ENCODE results near the gene RGS18.
"Not testable (repeated sequence)": the region's sequence is repeated elsewhere in the genome, so short reads cannot be mapped to it uniquely, and the experiment has no call there.

RGS18 gene, protein sequence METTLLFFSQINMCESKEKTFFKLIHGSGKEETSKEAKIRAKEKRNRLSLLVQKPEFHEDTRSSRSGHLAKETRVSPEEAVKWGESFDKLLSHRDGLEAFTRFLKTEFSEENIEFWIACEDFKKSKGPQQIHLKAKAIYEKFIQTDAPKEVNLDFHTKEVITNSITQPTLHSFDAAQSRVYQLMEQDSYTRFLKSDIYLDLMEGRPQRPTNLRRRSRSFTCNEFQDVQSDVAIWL

DNA sequence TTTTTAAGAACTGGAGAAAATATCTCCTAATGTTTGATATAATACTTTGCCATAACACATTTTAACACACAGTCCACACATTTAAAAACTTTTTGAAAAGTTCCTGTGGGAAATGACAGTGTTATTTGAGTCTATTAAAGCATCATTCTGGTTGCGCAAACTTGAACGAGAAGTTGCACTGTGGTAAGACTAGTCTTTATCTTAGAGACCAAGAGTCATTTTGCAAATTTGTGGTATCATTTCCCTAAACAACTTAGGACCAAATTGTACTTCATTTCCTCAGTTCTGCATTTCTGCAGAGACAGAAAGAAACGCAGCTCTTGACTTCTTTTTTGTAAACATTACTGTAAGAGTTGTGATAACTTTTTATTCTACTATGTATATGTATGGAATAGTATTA lies at the start of gene RGS18:
Gene RGS18 (plus strand): TSS at position 282 of the 400 bp plus-strand sequence. CDS start 176 bp downstream, outside the sequence.
- DNase-seq: peak; percentile 67

DNA sequence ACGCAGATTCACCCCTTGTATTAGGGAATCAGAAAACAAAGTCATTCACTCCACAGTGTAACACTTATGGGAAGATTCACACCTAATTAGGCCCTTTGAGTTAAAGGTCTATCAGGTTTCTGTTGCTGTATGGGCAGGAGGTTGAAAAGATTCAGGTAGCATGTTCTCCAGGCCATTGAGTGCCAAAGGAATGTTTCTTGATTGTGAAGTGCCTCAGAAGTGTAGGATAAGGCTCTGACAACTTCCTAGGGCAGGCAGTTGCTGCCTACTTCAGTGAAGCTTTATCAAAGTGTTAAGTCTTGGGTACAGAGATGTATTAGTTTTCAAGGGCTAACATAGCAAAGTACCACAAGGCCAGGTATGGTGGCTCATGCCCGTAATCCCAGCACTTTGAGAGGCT lies 48.7 kb upstream of the RGS18 start:
- DNase-seq: no peak

DNA sequence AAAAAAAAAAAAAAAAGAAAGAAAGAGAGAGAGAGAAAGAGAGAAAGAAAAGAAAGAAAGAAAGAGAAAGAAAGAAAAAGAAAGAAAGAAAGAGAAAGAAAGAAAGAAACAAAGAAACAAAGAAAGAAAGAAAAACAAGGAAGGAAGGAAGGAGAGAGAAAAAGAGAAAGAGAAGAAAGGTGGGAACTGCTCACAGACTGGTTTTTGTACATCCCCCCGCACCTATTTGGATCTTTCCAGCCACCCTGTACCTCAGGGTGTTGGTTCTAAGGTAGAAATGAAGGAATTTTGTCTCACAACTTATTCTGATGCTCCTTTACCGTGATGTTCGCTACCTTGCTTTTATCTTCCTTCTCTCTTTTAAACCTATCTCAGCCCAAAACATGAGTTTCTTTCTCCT lies 43.3 kb upstream of the RGS18 start:
- DNase-seq: no peak

DNA sequence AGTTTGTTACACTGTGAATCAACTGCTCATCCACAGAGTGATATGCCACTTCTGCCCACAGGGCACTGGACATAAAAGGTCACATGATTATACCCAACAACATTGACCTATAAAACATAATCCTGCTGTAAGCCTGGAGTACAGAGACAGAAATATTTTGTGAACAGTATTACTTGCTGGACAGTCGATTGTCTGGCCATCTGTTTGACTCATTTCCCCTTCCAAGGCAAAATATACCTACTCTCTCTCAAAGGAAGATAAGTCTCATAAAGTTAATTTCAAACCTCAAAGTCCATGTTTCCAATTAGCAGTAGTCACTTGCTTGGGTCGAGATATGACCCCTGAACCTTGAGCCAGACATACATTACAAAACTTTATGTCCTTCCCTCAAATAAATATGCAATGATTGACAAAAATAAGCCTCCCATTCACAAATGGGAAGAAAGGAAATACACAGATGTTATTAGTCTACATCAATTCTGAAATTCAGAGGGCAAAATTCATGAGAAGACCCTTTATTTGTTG lies 39.3 kb upstream of the RGS18 start:
- DNase-seq: no peak

DNA sequence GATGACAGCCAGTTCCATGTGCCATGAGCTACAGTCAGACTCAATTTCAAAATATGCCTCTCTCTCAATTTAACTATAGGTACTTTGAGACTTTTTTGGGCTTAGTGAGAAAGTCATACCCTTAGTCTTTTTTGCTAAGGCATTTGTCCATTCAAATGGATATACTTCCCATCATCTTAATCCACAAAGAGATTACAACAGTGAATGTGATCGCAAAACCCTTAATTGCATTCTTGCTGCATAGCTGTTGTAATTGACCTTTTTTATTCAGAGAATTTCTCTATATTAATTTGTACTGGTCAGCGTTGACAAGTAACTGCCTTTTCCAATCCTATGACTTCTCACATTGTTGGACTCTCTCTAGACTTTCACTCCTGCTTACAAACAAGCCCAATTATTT lies 38.6 kb upstream of the RGS18 start:
- DNase-seq: no peak

DNA sequence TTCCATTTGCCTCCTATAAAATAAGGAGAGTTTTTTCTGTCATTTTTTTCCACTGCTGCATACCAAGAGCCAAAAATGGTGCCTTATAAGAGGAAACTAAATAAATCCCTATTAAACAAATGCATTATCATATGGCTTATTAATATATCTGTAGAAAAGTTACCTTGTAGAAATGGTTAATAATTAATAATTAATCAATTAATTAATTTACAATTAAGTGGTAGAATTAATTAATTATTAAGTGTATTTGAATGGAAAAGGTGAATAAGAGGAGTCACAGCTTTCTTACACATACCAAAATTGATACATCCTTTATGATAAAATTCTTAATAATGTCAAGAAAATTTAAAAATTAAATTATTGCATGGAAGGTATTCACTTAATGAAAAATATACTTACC lies 35.6 kb upstream of the RGS18 start:
- no peak for DNase-seq

DNA sequence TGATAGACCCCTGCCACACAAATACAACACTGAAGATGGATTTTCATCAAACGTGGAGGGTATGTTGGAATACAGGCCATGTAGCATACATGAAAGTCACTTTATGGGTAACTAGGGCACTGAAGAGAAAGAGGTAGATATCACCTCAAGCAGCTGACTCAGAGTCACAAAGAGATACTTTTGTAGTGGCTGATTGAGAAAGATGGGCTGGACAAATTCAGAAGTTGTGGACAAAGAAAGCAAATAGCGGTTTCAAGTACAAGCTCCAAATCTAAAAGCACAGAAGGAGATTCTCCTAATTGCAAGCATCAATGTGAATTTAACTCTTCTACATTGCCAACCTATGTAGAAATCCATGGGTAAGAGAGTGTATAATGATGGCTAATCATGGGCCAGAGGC lies 35.0 kb upstream of the RGS18 start:
- DNase-seq: no peak

DNA sequence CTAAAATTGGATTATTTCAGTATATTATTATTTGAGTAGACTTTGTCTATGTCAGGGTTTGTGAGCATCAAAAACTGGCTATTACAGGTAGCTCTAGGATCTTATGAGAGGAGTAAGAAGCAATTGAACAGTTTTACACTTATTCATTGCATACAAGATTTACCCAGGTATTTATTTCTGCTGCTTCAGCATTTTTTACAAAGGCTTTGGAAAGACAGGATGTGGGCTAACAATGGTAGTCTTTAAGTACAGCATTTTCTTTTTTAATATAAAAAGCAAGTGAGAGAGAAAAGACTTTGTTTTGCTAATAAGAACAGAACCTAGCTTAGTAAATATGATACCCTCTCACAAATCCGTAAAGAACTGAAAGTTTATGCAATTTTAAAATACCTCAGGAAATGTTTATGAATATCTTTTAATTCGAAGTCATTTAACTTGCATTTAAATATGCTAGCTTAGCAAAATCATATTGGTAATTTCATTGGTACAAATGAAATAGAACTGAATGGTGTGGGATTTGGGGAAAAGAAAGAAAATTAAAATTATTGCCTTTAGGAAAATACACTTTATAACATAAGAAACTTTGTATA lies 32.1 kb upstream of the RGS18 start:
- DNase-seq: no peak

DNA sequence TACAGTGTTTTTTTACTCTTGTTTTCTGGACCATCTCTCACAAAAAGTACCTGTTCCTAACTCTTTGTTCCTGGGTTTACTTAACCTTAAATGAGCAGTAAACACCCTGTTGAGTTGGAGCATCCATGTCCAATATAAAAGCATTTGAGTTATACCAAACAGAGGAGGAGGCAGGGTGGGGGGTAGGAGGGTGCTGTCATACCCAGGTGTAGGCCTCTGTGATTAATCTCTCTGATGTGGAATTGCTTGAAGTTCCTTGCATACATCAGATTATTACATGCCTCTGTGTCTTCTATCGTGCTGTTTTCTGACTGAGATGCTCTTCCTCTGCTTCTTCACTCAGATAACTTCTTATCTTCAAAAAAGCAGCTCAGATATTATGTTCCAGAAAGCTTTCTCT lies 28.1 kb upstream of the RGS18 start:
- DNase-seq: no peak

DNA sequence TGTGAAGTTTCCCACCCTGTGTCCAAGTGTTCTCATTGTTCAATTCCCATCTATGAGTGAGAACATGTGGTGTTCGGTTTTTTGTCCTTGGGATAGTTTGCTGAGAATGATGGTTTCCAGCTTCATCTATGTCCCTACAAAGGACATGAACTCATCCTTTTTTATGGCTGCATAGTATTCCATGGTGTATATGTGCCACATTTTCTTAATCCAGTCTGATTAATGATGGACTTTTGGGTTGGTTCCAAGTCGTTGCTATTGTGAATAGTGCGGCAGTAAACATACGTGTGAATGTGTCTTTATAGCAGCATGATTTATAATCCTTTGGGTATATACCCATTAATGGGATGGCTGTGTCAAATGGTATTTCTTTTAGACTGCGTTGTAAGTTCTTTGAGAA lies 27.4 kb upstream of the RGS18 start:
- DNase-seq: not testable (repeated sequence)

DNA sequence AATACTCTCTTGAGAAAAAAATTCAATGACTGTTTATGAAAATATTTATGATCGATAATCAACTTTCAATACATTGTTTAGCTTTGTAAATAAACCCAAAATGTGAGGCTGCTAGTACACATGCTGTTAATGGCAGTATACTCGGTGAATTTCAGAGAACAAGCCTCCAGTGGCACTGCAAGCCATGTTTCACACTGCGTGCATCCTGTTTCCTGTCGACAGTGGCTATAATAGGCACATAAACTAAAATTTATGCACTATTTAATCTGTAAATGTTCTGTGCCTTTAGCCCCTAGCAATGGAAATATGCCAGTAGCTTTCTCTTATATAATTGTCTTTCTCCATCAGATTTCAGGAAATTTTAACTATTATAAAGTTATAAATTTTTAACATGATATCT lies 26.3 kb upstream of the RGS18 start:
- no peak for DNase-seq

DNA sequence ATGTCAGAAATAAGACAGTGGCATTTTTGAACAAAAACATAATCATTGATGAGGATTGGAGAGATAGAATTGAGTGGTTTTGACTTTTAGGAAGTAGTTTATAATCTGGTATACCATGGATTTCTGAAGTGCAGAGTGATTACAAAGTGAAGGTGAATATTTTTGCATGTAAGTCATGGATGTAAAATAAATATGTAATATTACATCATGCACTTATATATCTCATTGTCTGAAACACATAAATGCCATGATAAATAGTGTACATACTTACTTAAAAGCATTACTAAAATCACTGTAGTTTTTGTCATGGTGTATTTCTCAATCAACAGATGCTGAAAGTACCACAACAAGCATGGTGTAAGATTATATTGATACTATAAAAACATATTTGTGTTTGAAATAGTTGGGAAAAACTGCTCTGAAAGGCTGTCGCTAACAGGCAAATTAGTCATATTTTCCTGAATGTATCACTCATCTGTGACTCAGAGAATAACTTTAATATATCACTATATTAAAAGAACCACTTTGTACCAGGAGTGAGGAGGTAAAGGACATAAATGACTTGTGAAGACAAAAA lies 24.8 kb upstream of the RGS18 start:
- no peak for DNase-seq

DNA sequence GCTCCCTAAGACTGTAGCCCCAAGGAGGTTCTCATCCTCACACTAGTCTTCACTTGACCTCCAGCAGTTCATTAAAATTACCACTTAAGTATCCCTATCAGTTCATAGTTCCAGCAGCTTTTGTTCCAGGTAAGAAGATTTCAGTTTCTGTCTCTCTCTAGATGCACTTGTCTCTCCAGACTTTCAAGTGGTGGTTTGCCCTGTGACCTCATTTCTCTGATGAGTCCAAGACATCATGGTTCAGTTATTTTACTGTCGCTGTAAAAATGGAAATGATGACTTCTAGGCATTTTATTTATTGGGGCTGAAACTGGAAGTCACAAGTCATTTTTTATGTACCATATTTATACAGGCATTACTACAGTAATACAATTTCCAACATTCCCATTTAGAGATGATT lies 17.9 kb upstream of the RGS18 start:
- no peak for DNase-seq

DNA sequence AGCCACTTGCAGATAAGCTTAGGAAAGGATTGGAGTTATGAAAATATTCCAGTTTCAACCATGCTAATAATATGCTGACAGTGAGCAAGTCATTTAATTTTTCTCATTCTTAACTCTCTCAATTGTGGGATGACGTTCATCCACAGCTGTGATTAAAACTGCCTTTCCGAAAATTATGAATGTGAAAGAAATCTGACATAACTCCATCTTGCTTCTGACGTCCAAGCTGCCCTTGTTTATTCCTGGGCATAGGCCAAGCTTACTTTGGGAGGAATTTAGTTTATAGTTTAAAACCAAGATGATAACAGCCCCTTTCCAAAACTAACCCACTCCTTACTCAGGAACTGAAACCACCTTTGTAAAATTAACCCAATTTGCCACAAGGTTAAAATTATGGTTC lies 11.0 kb upstream of the RGS18 start:
- DNase-seq: no peak

DNA sequence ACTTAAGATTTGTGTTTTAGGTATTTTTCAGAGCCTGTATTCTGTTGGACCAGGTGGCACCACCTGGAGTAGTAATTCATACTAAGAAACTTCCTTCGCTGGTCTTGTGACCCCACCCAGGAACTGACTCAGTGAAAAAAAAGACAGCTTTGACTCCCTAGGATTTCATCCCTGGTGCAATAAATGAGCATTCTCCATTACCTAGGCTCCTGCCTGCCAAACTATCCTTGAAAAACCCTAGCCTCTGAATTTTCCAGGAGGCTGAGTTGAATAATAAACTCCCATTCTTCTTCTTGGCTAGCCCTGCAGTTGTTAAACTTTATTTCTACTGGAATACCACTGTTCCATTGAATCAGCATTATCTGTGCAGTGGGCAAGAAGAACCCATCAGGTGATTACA lies 10.6 kb upstream of the RGS18 start:
- DNase-seq: no peak

DNA sequence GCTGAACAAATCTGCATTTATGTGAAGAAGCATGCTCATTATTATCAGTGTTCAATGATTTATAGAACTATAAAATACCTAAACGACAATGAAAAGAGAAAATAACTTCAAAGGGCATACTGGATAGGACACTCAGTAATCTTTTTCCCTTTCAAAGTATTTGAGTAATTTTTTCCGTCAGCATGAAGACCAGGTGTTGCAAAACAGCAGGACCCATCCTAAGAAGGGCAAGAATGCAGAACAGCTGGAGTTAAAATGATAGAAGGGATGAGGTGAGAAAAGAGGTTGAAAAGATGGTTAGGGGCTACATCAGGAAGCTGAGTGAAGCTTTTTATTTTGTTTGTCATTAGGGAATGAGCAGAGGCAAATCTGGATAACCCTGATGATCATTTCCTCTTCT lies 7.1 kb upstream of the RGS18 start:
- DNase-seq: no peak

DNA sequence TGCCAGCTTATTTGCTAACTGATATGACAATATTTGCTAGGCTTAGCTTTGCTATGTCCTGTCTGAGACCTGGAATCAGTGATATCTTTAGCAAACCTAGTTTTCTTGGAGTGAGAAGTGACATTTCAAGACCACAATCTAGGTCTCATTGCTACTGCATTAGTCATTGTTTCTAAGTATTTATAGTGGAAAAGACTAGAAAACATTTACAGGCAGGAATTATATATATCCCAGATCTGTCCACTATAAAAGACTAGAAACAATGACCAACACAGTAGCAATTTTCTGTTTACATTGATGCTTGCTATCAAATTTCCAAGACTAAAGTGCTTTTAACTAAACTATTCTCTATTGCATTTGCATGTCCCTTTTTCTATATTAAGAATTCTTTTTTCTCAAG lies 5.0 kb upstream of the RGS18 start:
- DNase-seq: no peak

DNA sequence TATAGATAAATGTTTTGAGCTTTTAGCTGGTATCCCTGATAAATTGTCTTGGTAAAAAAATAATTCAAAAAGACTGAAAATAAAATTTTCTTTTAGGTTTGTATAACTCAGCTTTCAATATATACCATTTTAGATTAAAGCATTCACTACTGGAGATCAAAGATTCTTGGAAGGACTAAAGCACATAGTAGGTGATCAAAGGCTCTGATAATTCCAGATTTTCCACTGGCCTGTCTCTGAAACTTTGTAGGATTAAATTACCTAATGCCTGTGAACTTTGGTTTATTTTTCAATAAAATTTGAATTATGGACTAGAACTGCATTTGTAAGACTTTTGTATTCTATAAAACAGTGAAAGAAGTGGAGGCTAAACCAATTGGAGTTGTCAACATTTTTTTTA lies 1.2 kb upstream of the RGS18 start:
- DNase-seq: no peak

DNA sequence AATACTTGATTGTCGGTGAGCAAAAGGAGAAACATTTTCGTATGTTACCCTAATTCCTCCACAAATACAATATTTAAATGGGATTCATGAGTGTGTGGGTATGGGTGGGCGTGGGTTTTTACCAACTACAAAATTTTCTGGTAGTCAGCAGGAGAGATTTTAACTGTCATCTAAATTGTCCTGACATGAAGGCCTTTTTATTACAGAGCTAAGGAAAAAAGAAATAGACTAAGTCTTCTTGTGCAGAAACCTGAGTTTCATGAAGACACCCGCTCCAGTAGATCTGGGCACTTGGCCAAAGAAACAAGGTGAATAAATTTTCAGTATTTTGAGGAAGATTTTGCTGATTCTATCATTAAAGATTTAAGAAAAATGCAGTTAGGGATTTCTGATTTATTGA lies 752 bp downstream of the RGS18 start:
- peak; percentile 49 for DNase-seq

DNA sequence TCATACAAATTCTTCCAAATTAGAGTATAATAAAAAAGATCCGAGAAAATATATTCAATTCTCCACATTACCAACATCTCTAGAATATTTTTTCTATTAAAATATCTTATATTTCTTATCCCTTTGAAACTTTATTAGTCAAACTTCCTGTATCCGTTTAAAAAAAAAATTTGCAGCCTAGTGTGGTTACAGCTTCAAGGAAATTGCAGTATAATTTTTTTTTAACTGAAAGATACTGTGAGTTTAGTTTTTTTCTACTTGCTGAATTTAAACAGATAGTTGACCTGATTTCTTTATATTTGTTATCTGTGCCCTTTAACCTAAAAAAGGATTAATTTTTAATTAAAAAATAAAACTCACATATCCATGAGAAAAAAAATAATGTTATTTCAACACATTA lies 1.5 kb downstream of the RGS18 start:
- peak; percentile 23 for DNase-seq

DNA sequence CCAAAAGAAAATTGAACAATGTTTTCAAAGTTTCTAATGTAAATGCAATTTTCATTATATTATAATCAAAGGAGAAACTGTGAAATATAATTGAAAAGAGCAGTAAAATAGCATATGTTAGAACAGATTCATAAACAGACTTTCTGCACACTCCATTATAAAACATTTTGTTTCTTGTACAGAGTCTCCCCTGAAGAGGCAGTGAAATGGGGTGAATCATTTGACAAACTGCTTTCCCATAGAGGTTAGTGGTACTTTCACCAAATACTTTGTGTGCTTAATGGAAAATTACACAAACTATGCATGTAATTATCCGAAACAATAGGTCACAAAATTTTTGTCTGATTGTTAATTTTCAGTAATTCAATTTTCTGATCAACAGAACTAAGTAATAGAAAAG lies 1.9 kb downstream of the RGS18 start:
- peak; percentile 13 for DNase-seq

DNA sequence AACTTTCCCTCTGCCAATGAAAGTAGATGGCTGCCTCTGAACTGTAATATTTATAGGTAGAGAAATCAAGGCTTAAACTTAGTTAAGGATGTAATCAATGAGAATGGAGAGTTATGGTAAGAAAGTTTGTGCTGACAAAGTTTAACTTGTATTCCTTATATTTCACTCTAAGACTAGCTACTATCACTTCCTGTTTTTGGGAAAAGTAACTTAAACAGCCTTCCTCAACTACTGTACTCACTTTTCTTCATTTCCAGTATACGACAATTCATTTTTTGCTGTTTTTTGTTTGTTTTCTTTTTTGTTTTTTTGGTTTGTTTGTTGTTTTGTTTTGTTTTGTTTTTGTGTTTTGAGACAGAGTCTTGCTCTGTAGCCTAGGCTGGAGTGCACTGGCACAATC lies 3.7 kb downstream of the RGS18 start:
- no peak for DNase-seq

DNA sequence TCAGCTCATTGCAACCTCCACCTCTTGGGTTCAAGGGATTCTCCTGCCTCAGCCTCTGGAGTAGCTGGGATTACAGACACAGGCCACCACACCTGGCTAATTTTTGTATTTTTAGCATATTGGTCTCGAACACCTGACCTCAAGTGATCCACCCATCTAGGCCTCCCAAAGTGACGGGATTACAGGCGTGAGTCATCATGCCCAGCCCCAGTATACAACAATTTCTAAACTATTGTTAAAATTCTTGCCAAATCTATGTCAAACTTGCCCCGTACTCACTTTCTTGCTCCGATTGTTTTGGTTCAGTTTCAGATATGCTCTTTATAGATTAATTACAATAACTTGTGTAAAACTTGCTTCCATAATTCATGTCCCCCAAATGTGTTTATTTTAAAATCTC lies 4.1 kb downstream of the RGS18 start:
- DNase-seq: no peak

DNA sequence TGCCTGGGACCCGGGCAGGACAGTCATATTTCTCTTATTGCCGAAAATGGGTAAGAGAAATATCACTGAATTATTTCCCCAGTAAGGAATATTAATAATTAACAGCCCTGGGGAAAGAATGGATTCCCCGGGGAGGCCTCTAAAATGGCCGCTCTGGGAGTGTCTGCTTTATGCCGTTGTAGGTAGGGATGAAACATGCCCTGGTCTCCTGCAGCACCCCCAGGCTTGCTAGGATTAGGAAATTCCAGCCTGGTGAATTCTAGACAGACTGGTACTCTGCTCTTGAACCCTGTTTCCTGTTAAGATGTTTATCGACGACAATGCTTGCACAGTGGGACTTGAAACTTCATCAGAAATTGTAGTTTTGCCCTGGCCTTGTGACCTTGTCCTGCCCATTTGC lies 6.7 kb downstream of the RGS18 start:
- DNase-seq: not testable (repeated sequence)

DNA sequence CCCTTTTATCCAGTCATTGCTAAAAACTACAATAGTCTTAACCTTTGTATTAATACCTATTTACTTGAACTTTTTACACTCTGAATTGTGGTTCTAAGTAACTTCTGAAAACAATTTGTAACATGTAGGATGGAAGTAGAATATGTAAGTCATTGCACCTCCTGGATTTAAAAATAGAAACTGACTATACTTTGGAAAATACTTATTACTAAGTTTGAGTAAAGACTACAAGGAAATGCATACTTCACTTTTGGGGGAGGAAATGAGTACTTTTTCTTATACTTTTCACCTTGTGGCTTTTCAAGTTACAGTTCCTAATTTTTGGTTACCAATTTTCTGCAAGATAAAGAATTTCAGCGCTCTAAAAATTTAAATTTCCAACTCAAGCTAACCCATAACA lies 8.7 kb downstream of the RGS18 start:
- no peak for DNase-seq

Data from hematopoietic multipotent progenitor cell treated with erythropoietin and hydrocortisone succinate and interleukin-3 and kit ligand, for 8 days (in vitro differentiated cells).